Hypothalamus (tissue), 51 donors: ENCODE measurements around the gene KLHL22.
A peak's percentile ranks its signal among the peaks of the same experiment; 100 is the strongest.
"Not testable (repeated sequence)": the region's sequence is repeated elsewhere in the genome, so short reads cannot be mapped to it uniquely, and the experiment has no call there.

Experiments
- DNase-seq, 51 donors: peaks; one replicate each; lab custom pipeline; 2025; lab: John Stamatoyannopoulos, UW

KLHL22 gene

GRCh38 chr22:20506543-20507252 lies 11.1 kb upstream of the KLHL22 start:
- DNase-seq, result no peak

- not testable (repeated sequence) for DNase-seq
These were observed 8.8 kb upstream of the KLHL22 start for GRCh38 chr22:20504293-20504922.

- DNase-seq, result no peak
These were observed 8.2 kb upstream of the KLHL22 start for GRCh38 chr22:20503816-20504215.

GRCh38 chr22:20499769-20500168 lies 4.2 kb upstream of the KLHL22 start:
- no peak for DNase-seq

- no peak for DNase-seq
These were observed 3.3 kb upstream of the KLHL22 start for GRCh38 chr22:20498913-20499312.

GRCh38 chr22:20497426-20497825 lies 1.8 kb upstream of the KLHL22 start:
- DNase-seq, result no peak

- DNase-seq, result peak in 50 of 51 donors; percentile 50 to 97 (median 86)
These were observed 476 bp upstream of the KLHL22 start for GRCh38 chr22:20495861-20496681.

- no peak for DNase-seq
These were observed 4.2 kb downstream of the KLHL22 start for GRCh38 chr22:20491346-20491745.

- no peak for DNase-seq
These were observed 4.7 kb downstream of the KLHL22 start for GRCh38 chr22:20490941-20491307.

GRCh38 chr22:20490183-20490940 lies 5.2 kb downstream of the KLHL22 start:
- no peak for DNase-seq

GRCh38 chr22:20488946-20489345 lies 6.6 kb downstream of the KLHL22 start:
- DNase-seq, result no peak

GRCh38 chr22:20487715-20488114 lies 7.9 kb downstream of the KLHL22 start:
- no peak for DNase-seq

GRCh38 chr22:20486229-20486628 lies 9.4 kb downstream of the KLHL22 start:
- no peak for DNase-seq

- DNase-seq, result no peak
These were observed 10.5 kb downstream of the KLHL22 start for GRCh38 chr22:20484948-20485683.

GRCh38 chr22:20483771-20484170 lies 11.8 kb downstream of the KLHL22 start:
- no peak for DNase-seq

GRCh38 chr22:20483143-20483506 lies 12.5 kb downstream of the KLHL22 start:
- DNase-seq, result not testable (repeated sequence)

GRCh38 chr22:20479612-20480196 lies 15.9 kb downstream of the KLHL22 start:
- no peak for DNase-seq

GRCh38 chr22:20478059-20478458 lies 17.5 kb downstream of the KLHL22 start:
- DNase-seq, result not testable (repeated sequence)

GRCh38 chr22:20475569-20475968 lies 20.0 kb downstream of the KLHL22 start:
- not testable (repeated sequence) for DNase-seq

GRCh38 chr22:20475115-20475436 lies 20.5 kb downstream of the KLHL22 start:
- no peak for DNase-seq
